Trophoblast cell (in vitro differentiated cells and primary cell): ENCODE results near the gene C10orf67.

Experiments
- DNase-seq, 2 donors: peaks; one replicate each; pipeline ENCODE4 v3.0.0-alpha.2; 2016
- H2AFZ ChIP-seq: 2 replicates; pipeline ENCODE4 v1.6.1; 2013; ENCODE audit warnings: low read length, moderate library complexity, mild to moderate bottlenecking; ENCODE audit not compliant: insufficient read depth, poor library complexity
- H2AK5ac ChIP-seq: 2 replicates; pipeline ENCODE4 v1.6.1; 2013; ENCODE audit warnings: mild to moderate bottlenecking, low read length
- H2BK120ac ChIP-seq: 2 replicates; pipeline ENCODE4 v1.6.1; 2013; ENCODE audit warnings: low read length, mild to moderate bottlenecking, moderate library complexity; ENCODE audit not compliant: insufficient read depth, poor library complexity
- H2BK12ac ChIP-seq: 2 replicates; pipeline ENCODE4 v1.6.1; 2013; ENCODE audit warnings: mild to moderate bottlenecking, low read length, moderate library complexity
- H2BK5ac ChIP-seq: 2 replicates; pipeline ENCODE4 v1.6.1; 2013; ENCODE audit warnings: low read length, low read depth, moderate library complexity, mild to moderate bottlenecking; ENCODE audit not compliant: poor library complexity
- H3K14ac ChIP-seq: 2 replicates; pipeline ENCODE4 v1.6.1; 2013; ENCODE audit warnings: mild to moderate bottlenecking, low read length
- H3K18ac ChIP-seq: 2 replicates; pipeline ENCODE4 v1.6.1; 2013; ENCODE audit warnings: mild to moderate bottlenecking, low read length
- H3K23ac ChIP-seq: 2 replicates; pipeline ENCODE4 v1.6.1; 2013; ENCODE audit warnings: low read length
- H3K27ac ChIP-seq: 2 replicates; pipeline ENCODE4 v1.5.1; 2013; ENCODE audit warnings: low read depth, mild to moderate bottlenecking, inconsistent platforms, low read length, moderate library complexity
- H3K27me3 ChIP-seq: 2 replicates; pipeline ENCODE4 v1.6.1; 2013; ENCODE audit warnings: inconsistent platforms, mild to moderate bottlenecking, low read length, moderate library complexity; ENCODE audit not compliant: insufficient read depth
- H3K36me3 ChIP-seq, 2 experiments: 1 replicate in 1 of 2; 2 replicates in 1 of 2; pipeline ENCODE4 v1.6.1; 2013; ENCODE audit warnings: low read length in 2 of 2, mild to moderate bottlenecking in 2 of 2, moderate library complexity in 1 of 2; ENCODE audit not compliant: insufficient read depth in 2 of 2, control insufficient read depth in 1 of 2
- H3K4ac ChIP-seq: 2 replicates; pipeline ENCODE4 v1.6.1; 2013; ENCODE audit warnings: low read depth, mild to moderate bottlenecking, low read length, moderate library complexity
- H3K4me1 ChIP-seq, 2 experiments: 1 replicate in 1 of 2; 2 replicates in 1 of 2; pipeline ENCODE4 v1.6.1; 2013; ENCODE audit warnings: low read length in 2 of 2, mild to moderate bottlenecking in 2 of 2, moderate library complexity in 1 of 2; ENCODE audit not compliant: insufficient read depth in 2 of 2, control insufficient read depth in 1 of 2
- H3K4me2 ChIP-seq: 2 replicates; pipeline ENCODE4 v1.6.1; 2013; ENCODE audit warnings: inconsistent platforms, mild to moderate bottlenecking, low read length, moderate library complexity
- H3K4me3 ChIP-seq: 2 replicates; pipeline ENCODE4 v1.5.1; 2013; ENCODE audit warnings: mild to moderate bottlenecking, low read depth, low read length, inconsistent platforms
- H3K79me1 ChIP-seq: one replicate; pipeline ENCODE4 v1.6.1; 2013; ENCODE audit warnings: low read length
- H3K79me2 ChIP-seq: 2 replicates; pipeline ENCODE4 v1.6.1; 2013; ENCODE audit warnings: low read length, mild to moderate bottlenecking; ENCODE audit not compliant: control insufficient read depth, insufficient read depth, poor library complexity
- H3K9ac ChIP-seq: 2 replicates; pipeline ENCODE4 v1.6.1; 2013; ENCODE audit warnings: mild to moderate bottlenecking, low read length
- H3K9me3 ChIP-seq: 2 replicates; pipeline ENCODE4 v1.6.1; 2013; ENCODE audit warnings: low read depth, mild to moderate bottlenecking, control low read depth, inconsistent platforms, low read length; ENCODE audit not compliant: insufficient read depth
- H4K12ac ChIP-seq: 2 replicates; pipeline ENCODE4 v1.6.1; 2013; ENCODE audit warnings: low read depth, mild to moderate bottlenecking, low read length, moderate library complexity
- H4K8ac ChIP-seq: 2 replicates; pipeline ENCODE4 v1.6.1; 2013; ENCODE audit warnings: low read depth, mild to moderate bottlenecking, low read length, moderate library complexity
- H4K91ac ChIP-seq: one replicate; pipeline ENCODE4 v1.6.1; 2013; ENCODE audit warnings: low read depth, mild to moderate bottlenecking, low read length, moderate library complexity
- WGBS: extraction: QIAGEN DNeasy Blood & Tissue Kit; methylation state at CpG from one replicate; pipeline ENCODE4 v1.1.7; 2013; ENCODE audit warnings: missing lambda C conversion rate; ENCODE audit not compliant: insufficient read length, insufficient coverage; ENCODE audit errors: extremely low coverage; 5-methylcytosine and 5-hydroxymethylcytosine counted together

The C10orf67 gene

DNA sequence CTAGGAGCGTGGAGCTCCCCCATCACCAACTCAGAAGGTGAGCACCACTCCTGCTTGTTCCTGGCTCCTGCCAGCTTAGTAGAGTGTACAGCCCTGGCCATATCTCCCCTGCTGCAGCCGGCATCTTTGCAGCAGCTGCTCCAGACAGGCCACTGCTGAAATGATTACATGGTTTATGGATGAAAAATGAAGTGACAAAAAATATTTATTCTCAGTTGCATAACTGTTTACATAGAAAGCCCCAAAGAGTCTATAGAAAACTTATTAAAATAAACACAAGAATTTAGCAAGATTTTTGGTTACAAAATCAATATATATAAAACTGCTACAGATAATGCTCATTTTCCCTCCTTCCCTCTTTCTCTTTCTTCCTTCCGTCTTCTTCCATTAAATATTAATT lies 27.2 kb downstream of the C10orf67 start:
- no peak for DNase-seq

DNA sequence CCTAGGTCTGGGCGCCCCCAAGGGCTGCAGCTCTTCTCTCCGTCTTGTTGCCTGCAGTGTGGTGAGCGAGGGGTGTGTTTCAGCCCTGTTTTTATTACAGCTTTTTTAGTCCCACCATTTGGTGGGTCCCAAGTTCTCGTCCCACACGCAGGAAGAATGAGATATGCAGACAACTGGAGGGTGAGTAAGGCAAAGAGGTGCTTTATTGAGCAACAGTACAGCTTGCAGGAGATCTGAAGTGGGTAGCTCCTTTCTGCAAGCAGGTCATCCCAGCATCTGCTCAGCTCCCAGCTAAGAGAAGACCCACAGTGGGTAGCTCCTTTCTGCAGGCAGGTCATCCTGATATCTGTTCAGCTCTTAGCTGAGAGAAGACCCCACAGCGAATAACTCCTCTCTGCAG lies 28.2 kb downstream of the C10orf67 start:
- no peaks in the 10 kb centered on the region for H3K79me1 ChIP-seq
- no peaks in the 10 kb centered on the region for H3K27me3 ChIP-seq
- no peak overlapping the region for H2AFZ ChIP-seq
- H2BK12ac ChIP-seq, result no peak overlapping the region
- WGBS, result no CpG with 5 or more reads among the region's 6 CpGs
- H3K4ac ChIP-seq, result no peak overlapping the region
- no peak overlapping the region for H4K12ac ChIP-seq
- no peak overlapping the region for H3K18ac ChIP-seq
- H3K79me2 ChIP-seq, result no peaks in the 10 kb centered on the region
- H2AK5ac ChIP-seq, result no peak overlapping the region
- no peaks in the 10 kb centered on the region for H3K36me3 ChIP-seq
- no peak overlapping the region for H3K9ac ChIP-seq
- no peaks in the 10 kb centered on the region for H3K4me1 ChIP-seq
- H3K4me2 ChIP-seq, result no peak overlapping the region
- H4K91ac ChIP-seq, result no peak overlapping the region
- no peak overlapping the region for H2BK5ac ChIP-seq
- H2BK120ac ChIP-seq, result no peak overlapping the region
- H3K23ac ChIP-seq, result no peak overlapping the region
- no peak for DNase-seq
- no peak overlapping the region for H3K14ac ChIP-seq
- H3K9me3 ChIP-seq, result no peaks in the 10 kb centered on the region
- no peak overlapping the region for H3K4me3 ChIP-seq
- no peak overlapping the region for H3K27ac ChIP-seq
- no peak overlapping the region for H4K8ac ChIP-seq

More for the DNA sequence above, 27.2 kb downstream of the C10orf67 start:
- Histone ChIP-seq H3K79me2 (no peaks in the 10 kb centered on the region), H2BK120ac (no peak overlapping the region), H3K18ac (no peak overlapping the region), H2AFZ (no peak overlapping the region), H3K79me1 (no peaks in the 10 kb centered on the region), H3K27ac (no peak overlapping the region), H3K9me3 (no peaks in the 10 kb centered on the region), H4K8ac (no peak overlapping the region), H3K4me2 (no peak overlapping the region), H2BK5ac (no peak overlapping the region), H2BK12ac (no peak overlapping the region), H3K14ac (no peak overlapping the region), H3K23ac (no peak overlapping the region), H4K91ac (no peak overlapping the region), H3K36me3 (no peaks in the 10 kb centered on the region), H2AK5ac (no peak overlapping the region), H4K12ac (no peak overlapping the region), H3K4me1 (no peaks in the 10 kb centered on the region), H3K4me3 (no peak overlapping the region), H3K4ac (no peak overlapping the region), H3K27me3 (no peaks in the 10 kb centered on the region), H3K9ac (no peak overlapping the region)
- no CpG with 5 or more reads among the region's 3 CpGs for WGBS

DNA sequence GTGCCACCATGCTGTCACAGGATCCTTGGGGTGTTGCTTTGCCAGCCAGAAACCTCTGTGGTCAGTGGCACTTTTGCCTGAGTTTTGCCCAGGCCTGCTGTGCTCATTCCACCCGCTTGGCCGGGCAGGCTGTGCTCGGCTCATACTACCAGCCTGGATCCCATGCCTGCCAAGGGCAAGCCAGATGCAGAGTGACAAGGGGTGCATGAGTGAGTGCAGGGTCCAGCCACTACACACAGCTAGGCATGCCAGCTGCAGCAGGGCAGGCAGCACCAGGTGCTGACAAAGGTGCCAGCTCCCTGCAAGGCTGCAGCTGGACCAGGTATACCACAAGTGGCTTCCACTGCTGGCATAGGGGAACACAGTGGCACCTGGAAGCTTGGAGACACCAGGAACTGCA lies 28.6 kb downstream of the C10orf67 start:
- H2BK120ac ChIP-seq, result no peak overlapping the region
- no peak overlapping the region for H3K18ac ChIP-seq
- H3K36me3 ChIP-seq, result no peaks in the 10 kb centered on the region
- H2BK12ac ChIP-seq, result no peak overlapping the region
- no peak overlapping the region for H3K4ac ChIP-seq
- no peak overlapping the region for H3K27ac ChIP-seq
- no peak overlapping the region for H4K91ac ChIP-seq
- H3K14ac ChIP-seq, result no peak overlapping the region
- no peak overlapping the region for H2AK5ac ChIP-seq
- H3K79me2 ChIP-seq, result no peaks in the 10 kb centered on the region
- no peak overlapping the region for H3K4me2 ChIP-seq
- H3K23ac ChIP-seq, result no peak overlapping the region
- no peaks in the 10 kb centered on the region for H3K9me3 ChIP-seq
- no peaks in the 10 kb centered on the region for H3K79me1 ChIP-seq
- H3K9ac ChIP-seq, result no peak overlapping the region
- WGBS, result no CpG with 5 or more reads among the region's 3 CpGs
- H3K27me3 ChIP-seq, result no peaks in the 10 kb centered on the region
- H4K8ac ChIP-seq, result no peak overlapping the region
- no peak overlapping the region for H2BK5ac ChIP-seq
- H2AFZ ChIP-seq, result no peak overlapping the region
- no peak overlapping the region for H4K12ac ChIP-seq
- no peak overlapping the region for H3K4me3 ChIP-seq
- DNase-seq, result no peak
- no peaks in the 10 kb centered on the region for H3K4me1 ChIP-seq

DNA sequence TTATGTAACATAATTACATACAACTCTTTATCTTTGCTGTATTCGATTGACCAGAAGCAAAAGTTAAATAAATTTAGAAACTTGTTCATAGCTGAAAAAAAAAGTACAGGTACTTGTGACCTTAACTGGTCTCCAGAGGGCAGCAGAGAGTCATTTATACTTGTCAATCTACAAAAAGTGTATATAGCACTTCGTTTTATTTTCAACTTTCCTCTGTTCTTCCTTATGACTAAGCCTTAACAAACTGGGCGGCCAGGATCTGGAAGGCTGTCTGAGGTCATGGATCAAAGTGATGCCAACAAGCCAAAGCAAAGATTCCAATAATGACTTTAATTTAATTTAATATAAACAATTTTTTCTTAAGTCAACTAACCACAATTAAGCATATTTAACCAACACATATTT lies 29.8 kb downstream of the C10orf67 start:
- peak; percentile 50 to 92 for DNase-seq
- Histone ChIP-seq H3K9ac (no peak overlapping the region), H3K4ac (no peak overlapping the region), H2BK5ac (no peak overlapping the region), H4K12ac (no peak overlapping the region), H3K36me3 (no peaks in the 10 kb centered on the region), H3K14ac (no peak overlapping the region), H3K9me3 (no peaks in the 10 kb centered on the region), H2AK5ac (no peak overlapping the region), H3K79me2 (no peaks in the 10 kb centered on the region), H2BK12ac (no peak overlapping the region), H3K27me3 (no peaks in the 10 kb centered on the region), H4K91ac (no peak overlapping the region), H3K23ac (no peak overlapping the region), H2BK120ac (no peak overlapping the region), H3K4me2 (no peak overlapping the region), H2AFZ (no peak overlapping the region), H3K79me1 (no peaks in the 10 kb centered on the region), H4K8ac (no peak overlapping the region), H3K18ac (no peak overlapping the region), H3K27ac (no peak overlapping the region), H3K4me3 (no peak overlapping the region), H3K4me1 (no peaks in the 10 kb centered on the region)
- WGBS, result no CpG with 5 or more reads among the region's 3 CpGs
